Measurements from ENCODE around the gene PTPRK. TPM values are rescaled to one million over a fixed set of nuclear protein-coding genes. Genes with fewer than 3 reads are reported as not detected.
A peak's percentile ranks its signal among the peaks of the same experiment; 100 is the strongest.
"Not testable (repeated sequence)": the region's sequence is repeated elsewhere in the genome, so short reads cannot be mapped to it uniquely, and the experiment has no call there.

PTPRK gene
- total RNA-seq, 2 donors from 2014 or later: 29.6 to 30.2 TPM

- ATAC-seq: no peak
- intact Hi-C loops (cut with DNase I): no loop called here
- no peak for DNase-seq
Measured at GRCh38 chr6:128465368-128466343, 54.7 kb downstream of the PTPRK start.

GRCh38 chr6:128464790-128465189 is 55.6 kb downstream of the PTPRK start:
- no peak for DNase-seq
- ATAC-seq: no peak
- intact Hi-C loops (cut with DNase I): no loop called here

GRCh38 chr6:128463942-128464341 is 56.5 kb downstream of the PTPRK start:
- intact Hi-C loops (cut with DNase I): no loop called here
- peak in 1 of 2 donors; percentile 29 for ATAC-seq
- DNase-seq: no peak

- intact Hi-C loops (cut with DNase I): no loop called here
- DNase-seq (no peak), ATAC-seq (no peak)
Measured at GRCh38 chr6:128461501-128461900, 58.9 kb downstream of the PTPRK start.

GRCh38 chr6:128456510-128457230 is 63.7 kb downstream of the PTPRK start:
- intact Hi-C loops (cut with DNase I): no loop called here
- ATAC-seq (no peak), DNase-seq (no peak)

GRCh38 chr6:128455959-128456358 is 64.4 kb downstream of the PTPRK start:
- DNase-seq (no peak), ATAC-seq (no peak)
- intact Hi-C loops (cut with DNase I): no loop called here

GRCh38 chr6:128452713-128453112 is 67.7 kb downstream of the PTPRK start:
- DNase-seq: no peak
- ATAC-seq: no peak
- intact Hi-C loops (cut with DNase I): no loop called here

- ATAC-seq (no peak), DNase-seq (no peak)
- intact Hi-C loops (cut with DNase I): no loop called here
Measured at GRCh38 chr6:128446497-128446896, 73.9 kb downstream of the PTPRK start.

GRCh38 chr6:128443553-128443952 is 76.8 kb downstream of the PTPRK start:
- intact Hi-C loops (cut with DNase I): no loop called here
- no peak for ATAC-seq
- no peak for DNase-seq

- no peak for ATAC-seq
- intact Hi-C loops (cut with DNase I): no loop called here
- no peak for DNase-seq
Measured at GRCh38 chr6:128439627-128440026, 80.8 kb downstream of the PTPRK start.

- DNase-seq: peak; percentile 28
- peak; percentile 51 to 55 for ATAC-seq
Measured at GRCh38 chr6:128438393-128438792, 82.0 kb downstream of the PTPRK start.

GRCh38 chr6:128437685-128438084 is 82.7 kb downstream of the PTPRK start:
- ATAC-seq (no peak), DNase-seq (no peak)
- intact Hi-C loops (cut with DNase I): no loop called here

More at GRCh38 chr6:128438393-128438792, 82.0 kb downstream of the PTPRK start:
- intact Hi-C loops (cut with DNase I): no loop called here

- DNase-seq: not testable (repeated sequence)
Measured at GRCh38 chr6:128434752-128435151, 85.6 kb downstream of the PTPRK start.

GRCh38 chr6:128432394-128432793 is 88.0 kb downstream of the PTPRK start:
- no peak for ATAC-seq
- intact Hi-C loops (cut with DNase I): no loop called here
- DNase-seq: no peak

More at GRCh38 chr6:128434752-128435151, 85.6 kb downstream of the PTPRK start:
- intact Hi-C loops (cut with DNase I); ATAC-seq: not testable (repeated sequence)

GRCh38 chr6:128427139-128427538 is 93.3 kb downstream of the PTPRK start:
- no peak for DNase-seq
- intact Hi-C loops (cut with DNase I): no loop called here

GRCh38 chr6:128425856-128426255 is 94.5 kb downstream of the PTPRK start:
- DNase-seq (no peak), ATAC-seq (peak in 1 of 2 donors; percentile 16)
- intact Hi-C loops (cut with DNase I): no loop called here

More at GRCh38 chr6:128427139-128427538, 93.3 kb downstream of the PTPRK start:
- no peak for ATAC-seq

- intact Hi-C loops (cut with DNase I): no loop called here
- no peak for DNase-seq
- no peak for ATAC-seq
Measured at GRCh38 chr6:128422871-128423270, 97.5 kb downstream of the PTPRK start.

- intact Hi-C loops (cut with DNase I): no loop called here
- DNase-seq (no peak), ATAC-seq (no peak)
Measured at GRCh38 chr6:128422200-128422599, 98.2 kb downstream of the PTPRK start.

GRCh38 chr6:128421788-128422187 is 98.6 kb downstream of the PTPRK start:
- intact Hi-C loops (cut with DNase I): no loop called here
- no peak for ATAC-seq
- DNase-seq: no peak

GRCh38 chr6:128417698-128418097 is 102.7 kb downstream of the PTPRK start:
- ATAC-seq (peak; percentile 84 to 87), DNase-seq (no peak)
- intact Hi-C loops (cut with DNase I): no loop called here

Data from left cardiac atrium (tissue), 4 donors.